ENCODE results near the gene ADCY7.

Gene ADCY7

DNA sequence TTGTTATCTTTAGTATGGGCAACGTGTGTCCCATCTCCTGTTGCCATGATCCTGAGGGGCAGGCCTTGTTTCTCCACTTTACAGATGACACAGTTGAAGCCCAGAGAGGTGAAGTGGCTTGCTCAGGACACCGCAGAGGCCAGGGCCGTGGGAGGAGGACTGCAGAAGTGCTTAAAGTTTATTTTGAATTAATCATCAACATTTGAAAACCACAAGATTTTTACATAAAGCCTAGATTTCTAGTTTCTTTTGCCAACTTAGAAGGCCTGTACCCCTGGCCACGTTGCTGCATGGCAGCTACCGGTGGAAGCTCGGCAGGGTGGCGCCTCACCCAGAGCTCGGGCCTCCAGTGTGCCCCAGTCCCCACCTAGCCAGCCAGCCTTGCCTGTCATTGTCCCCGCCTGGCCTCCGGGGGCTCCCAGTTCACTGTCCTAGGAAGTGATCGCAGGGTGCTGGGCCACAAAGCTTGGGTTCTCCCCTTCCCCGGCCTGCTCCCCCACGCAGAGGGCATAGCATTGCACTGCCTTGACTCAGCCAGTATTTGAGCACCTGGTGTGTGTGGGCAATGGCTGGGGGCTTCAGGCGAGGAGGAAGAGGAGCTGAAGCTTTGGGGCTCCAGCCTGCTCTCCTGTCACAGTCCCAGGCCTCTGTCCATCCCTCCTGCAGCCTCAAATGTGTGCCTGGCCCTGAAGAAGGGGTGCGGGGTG is 14.8 kb upstream of the ADCY7 start:
- no peak for DNase-seq

DNA sequence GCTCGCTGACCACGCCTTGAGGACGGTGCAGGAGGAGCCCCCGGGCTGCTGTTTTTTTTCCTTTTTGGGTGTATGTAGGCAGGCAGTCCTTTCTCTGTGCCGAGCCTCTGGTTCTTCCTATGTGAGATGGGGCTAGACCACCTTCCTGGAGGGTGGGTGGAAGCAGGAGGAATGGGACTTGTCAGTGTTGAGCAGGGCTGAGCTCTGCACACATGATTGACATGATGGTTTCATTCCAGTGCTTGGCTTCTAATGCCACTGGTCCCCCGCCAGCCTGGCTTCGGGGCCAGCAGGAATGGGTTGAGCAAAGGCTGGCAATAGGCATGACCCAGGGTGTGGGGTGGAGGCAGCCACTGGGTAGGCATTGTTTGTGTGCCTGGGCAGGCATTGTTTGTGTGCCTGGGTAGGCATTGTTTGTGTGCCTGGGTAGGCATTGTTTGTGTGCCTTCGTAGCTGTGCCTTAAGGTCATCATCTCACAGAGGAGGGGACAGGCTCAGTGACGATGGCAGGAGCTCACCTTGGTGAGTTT is 14.2 kb upstream of the ADCY7 start:
- DNase-seq: no peak

GRCh38 chr16:50252874-50253513 is 13.4 kb upstream of the ADCY7 start:
- DNase-seq: no peak

GRCh38 chr16:50253514-50253910 is 12.8 kb upstream of the ADCY7 start:
- DNase-seq: no peak

GRCh38 chr16:50254072-50254471 is 12.3 kb upstream of the ADCY7 start:
- DNase-seq: no peak

DNA sequence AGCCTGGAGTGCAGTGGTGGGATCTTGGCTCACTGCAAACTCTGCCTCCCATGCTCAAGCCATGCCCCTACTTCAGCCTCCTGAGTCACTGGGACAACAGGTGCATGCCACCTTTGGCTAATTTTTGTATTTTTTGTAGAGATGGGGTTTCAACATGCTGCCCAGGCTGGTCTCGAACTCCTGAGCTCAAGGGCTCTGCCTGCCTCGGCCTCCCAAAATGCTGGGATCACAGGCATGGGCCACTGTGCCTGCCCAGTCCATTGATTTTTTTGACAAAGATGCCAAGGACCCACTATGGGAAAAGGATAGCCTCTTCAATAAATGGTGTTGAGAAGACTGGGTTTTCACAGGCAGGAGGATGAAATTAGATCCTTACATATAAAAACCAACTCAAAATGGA is 10.8 kb upstream of the ADCY7 start:
- DNase-seq: no peak

DNA sequence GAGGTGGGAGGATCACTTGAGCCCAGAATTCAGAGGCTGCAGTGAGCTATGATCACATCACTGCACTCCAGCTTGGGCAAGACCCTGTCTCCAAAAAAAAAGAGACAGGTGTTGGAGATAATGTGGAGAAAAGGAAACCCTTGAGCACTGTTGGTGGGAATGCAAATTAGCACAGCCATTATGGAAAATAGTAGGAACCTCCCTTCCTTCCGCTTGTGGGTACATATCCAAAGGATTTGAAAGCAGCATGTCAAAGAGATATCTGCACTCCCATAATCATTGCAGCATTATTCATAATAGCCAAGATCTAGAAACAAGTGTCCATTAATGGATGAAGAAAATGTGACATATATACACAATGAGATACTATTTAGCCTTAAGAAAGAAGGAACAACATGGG is 9.7 kb upstream of the ADCY7 start:
- no peak for DNase-seq

DNA sequence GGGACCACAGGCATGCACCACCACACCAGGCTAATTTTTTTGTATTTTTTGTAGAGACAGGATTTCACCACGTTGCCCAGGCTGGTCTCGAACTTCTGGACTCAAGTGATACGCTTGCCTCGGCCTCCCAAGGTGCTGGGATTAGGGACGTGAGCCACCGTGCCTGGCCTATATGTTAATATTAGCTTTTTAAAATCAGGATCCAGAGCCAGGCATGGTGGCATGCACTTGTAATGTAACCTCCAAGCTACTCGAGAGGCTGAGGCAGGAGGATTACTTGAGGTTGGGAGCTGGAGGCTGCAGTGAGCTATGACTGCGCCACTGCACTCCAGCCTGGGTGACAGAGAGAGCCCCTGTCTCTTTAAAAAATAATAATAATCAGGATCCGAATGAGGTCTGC is 8.5 kb upstream of the ADCY7 start:
- DNase-seq: no peak

DNA sequence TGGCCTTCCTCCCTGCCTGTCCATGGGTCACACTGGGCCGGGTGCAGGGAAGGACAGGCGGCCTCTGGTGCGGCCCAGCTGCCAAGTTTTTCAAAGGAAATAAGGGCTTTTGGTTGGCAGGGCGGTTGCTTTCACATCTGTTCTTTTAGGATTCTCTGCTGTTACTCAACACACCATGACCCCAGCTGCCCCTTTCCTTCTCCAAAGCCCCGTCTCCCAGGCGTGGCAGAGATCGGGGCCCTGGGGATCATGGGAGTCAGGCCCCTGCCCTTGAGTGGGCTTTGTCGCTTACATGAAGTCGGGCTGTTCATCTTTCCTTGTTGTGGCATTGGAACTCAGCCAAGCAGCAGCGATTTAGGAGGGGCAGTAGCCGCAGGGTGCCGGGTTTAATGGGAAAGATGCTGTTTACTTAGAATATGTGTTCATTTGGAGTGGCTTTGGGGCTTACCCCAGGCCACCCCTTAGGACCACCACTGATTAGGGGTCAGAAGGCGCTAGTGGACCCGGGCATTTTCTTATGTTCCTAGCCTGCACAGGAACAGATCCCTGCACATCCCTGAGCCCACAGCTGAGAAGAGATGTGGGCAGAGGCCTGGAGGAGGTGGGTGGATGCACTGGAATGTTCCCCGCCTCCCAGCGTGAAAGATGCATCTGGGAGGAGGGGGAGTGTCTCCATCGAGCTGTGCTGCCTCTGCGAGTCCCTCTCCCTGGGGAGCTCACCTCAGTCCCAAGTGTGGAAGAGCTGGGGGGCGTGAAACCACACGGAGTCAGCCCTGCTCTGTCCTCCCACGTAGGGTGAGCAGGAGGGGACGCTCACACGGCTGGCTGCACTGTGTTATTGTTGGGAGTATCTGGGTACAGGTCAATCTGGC is 6.8 kb upstream of the ADCY7 start:
- no peak for DNase-seq

- no peak for DNase-seq
Measured at GRCh38 chr16:50260206-50261159, 5.9 kb upstream of the ADCY7 start.

GRCh38 chr16:50261160-50261706 is 5.1 kb upstream of the ADCY7 start:
- no peak for DNase-seq

DNA sequence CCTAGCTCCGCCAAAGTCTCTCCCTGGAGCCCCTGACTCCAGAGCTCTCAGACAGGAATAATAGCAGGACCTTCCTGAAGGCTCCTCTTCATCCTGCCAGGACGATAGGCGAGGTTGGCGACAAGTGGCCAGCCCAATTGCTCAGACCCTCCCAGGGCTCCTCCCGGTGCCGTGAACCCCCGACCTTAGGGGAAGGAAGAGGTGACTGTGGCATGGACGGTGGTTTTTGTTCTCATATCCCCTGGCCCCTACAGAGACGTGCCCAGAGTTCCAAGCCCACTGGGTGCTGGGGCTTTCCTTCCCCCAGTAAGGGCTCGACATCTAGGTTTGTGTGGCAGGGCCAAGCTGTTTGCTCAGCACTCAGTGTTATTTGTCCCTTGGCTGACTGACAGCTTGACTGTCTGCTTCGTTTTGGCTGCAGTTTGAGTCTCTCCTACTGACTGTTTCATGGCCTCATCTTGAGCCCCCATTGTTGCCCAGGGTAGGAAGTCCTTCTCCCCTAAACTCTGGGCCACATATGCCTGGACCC is 4.6 kb upstream of the ADCY7 start:
- no peak for DNase-seq

- DNase-seq: no peak
Measured at GRCh38 chr16:50263060-50263909, 3.1 kb upstream of the ADCY7 start.

- no peak for DNase-seq
Measured at GRCh38 chr16:50263940-50264929, 2.1 kb upstream of the ADCY7 start.

DNA sequence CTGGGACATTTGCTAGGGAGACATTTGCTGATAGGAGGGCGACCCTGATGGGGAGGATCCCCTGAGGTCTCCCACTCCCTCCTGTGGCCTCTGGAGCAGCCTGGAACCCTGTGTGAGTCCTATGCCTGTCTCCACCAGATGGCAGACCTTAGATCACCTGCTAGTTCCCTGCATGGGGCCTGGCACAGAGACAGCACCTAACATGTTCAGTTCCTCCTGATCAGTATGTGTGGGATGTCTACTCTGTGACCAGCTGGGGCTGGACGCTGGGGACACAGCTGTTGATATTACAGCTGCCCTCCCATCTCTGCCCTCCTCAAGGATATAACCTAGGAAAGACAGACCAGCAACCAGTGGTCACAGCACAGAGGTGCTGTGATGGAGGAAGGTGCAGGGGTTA is 1.1 kb upstream of the ADCY7 start:
- DNase-seq: no peak

GRCh38 chr16:50265716-50266336 is 525 bp upstream of the ADCY7 start:
- no peak for DNase-seq

DNA sequence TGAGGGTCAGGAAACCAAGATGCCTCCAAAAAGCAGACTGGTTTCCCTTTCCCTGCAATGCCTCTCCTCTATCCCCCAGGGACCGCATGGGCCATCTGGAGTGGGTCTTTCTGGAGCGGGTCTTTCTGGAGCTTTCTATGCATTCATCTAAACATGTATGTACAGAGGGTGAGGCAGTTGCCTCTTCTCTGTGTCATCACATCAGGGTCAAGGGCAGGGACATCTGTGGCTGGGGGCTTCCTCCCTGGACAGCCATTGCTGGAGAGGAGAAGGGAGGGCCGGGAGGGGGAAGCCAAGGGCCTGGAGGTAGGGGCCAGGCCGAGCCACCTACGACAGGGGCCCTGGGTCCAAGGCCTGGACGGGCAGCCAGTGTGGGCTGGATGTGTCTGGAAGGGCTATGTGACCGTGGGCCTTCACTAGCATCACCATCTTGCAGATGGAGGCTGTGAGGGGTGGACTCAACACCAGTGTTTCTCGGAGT is 840 bp downstream of the ADCY7 start:
- DNase-seq: no peak

DNA sequence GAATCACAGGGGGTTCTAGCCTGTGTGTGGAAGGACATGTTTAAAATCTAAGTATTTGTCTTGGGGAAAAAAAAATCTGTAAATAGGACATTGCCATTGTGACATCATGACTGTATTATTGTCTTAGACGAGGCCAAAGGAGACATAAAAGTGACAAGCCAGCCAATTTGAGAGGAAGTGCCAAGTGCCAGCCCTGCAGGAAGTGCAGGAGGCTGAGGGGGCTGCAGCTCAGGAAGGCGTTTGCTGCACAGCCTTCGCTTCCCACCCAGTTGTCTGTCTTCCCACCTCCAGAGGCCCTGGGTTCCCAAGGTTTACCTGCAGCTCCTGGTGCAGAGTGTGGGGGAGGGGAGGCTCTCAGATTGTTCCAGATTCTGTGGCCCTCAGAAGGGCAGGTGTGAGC is 1.3 kb downstream of the ADCY7 start:
- no peak for DNase-seq

GRCh38 chr16:50268352-50268751 is 2.0 kb downstream of the ADCY7 start:
- no peak for DNase-seq
